GM12875 (cell line): ENCODE data around the gene TAX1BP3.

Source experiments
- H3K4me3 ChIP-seq: one replicate; pipeline ENCODE4 v1.5.1; 2011; ENCODE audit warnings: low read depth, low read length, control low read depth
- CTCF ChIP-seq: IDR thresholded peaks from 2 replicates; pipeline ENCODE4 v1.5.1; 2011; ENCODE audit warnings: low read depth, mild to moderate bottlenecking, control low read depth, inconsistent platforms, low read length, moderate library complexity, borderline replicate concordance; ENCODE audit not compliant: insufficient read depth

The TAX1BP3 gene

GRCh38 chr17:3635474-3636153, 32.8 kb downstream of the TAX1BP3 start:
- no peak for TF ChIP-seq CTCF
- H3K4me3 ChIP-seq = peak overlapping the region; percentile 81

- no peak overlapping the region for H3K4me3 ChIP-seq
- TF ChIP-seq CTCF = no peak
Measured at GRCh38 chr17:3632287-3632686, 36.1 kb downstream of the TAX1BP3 start.

- no peak for TF ChIP-seq CTCF
- no peak overlapping the region for H3K4me3 ChIP-seq
Measured at GRCh38 chr17:3630781-3631180, 37.6 kb downstream of the TAX1BP3 start.

GRCh38 chr17:3627769-3628167, 40.6 kb downstream of the TAX1BP3 start:
- no peak overlapping the region for H3K4me3 ChIP-seq
- no peak for TF ChIP-seq CTCF

GRCh38 chr17:3626831-3627768, 41.3 kb downstream of the TAX1BP3 start:
- no peak overlapping the region for H3K4me3 ChIP-seq
- no peak for TF ChIP-seq CTCF

- H3K4me3 ChIP-seq = no peak overlapping the region
- TF ChIP-seq CTCF = no peak
Measured at GRCh38 chr17:3622977-3623594, 45.3 kb downstream of the TAX1BP3 start.
